Body of pancreas (tissue), 4 donors: ENCODE data around the gene LRRC8A. TPM values are rescaled to one million over a fixed set of nuclear protein-coding genes. Genes with fewer than 3 reads are reported as not detected.
"Not testable (repeated sequence)": the region's sequence is repeated elsewhere in the genome, so short reads cannot be mapped to it uniquely, and the experiment has no call there.

Experiments
- ATAC-seq: fragments of 150-250 bp; one replicate; pipeline ENCODE4 v1.9.1; 2016
- DNase-seq, 4 donors: peaks; one replicate each; pipeline ENCODE4 v3.0.0-alpha.2; 2019
- H3K27ac ChIP-seq, 4 donors: fragments of 200-600 bp; sonication (generic); 1 replicate in 3 of 4; 2 replicates in 1 of 4; pipeline versions ENCODE4 v1.5.1 to v1.6.1; 2016 to 2019; ENCODE audit warnings: mild to moderate bottlenecking in 1 of 4, mixed read lengths in 1 of 4, moderate library complexity in 1 of 4
- H3K27me3 ChIP-seq, 2 donors: fragments of 200-600 bp; sonication (generic); one replicate each; pipeline ENCODE4 v1.6.0; 2016; ENCODE audit warnings: mild to moderate bottlenecking in 1 of 2
- H3K36me3 ChIP-seq, 2 donors: fragments of 200-600 bp; sonication (generic); replicated peaks in 1 of 2; 2 replicates each; pipeline ENCODE4 v1.5.1; 2016; ENCODE audit warnings: low read depth in 2 of 2; ENCODE audit not compliant: insufficient read depth in 1 of 2
- H3K4me1 ChIP-seq: fragments of 200-600 bp; sonication (generic); one replicate; pipeline ENCODE4 v1.6.0; 2016
- H3K4me3 ChIP-seq, 2 donors: fragments of 200-600 bp; sonication (generic); 1 replicate in 1 of 2; 2 replicates in 1 of 2; pipeline ENCODE4 v1.5.1; 2016 to 2019
- H3K9me3 ChIP-seq, 3 donors: fragments of 200-600 bp; sonication (generic); 1 replicate in 2 of 3; 2 replicates in 1 of 3; pipeline ENCODE4 v1.5.1; 2016
- CTCF ChIP-seq, 7 experiments: fragments of 450-650 bp in 4 of 7; fragments of 200-600 bp in 3 of 7; sonication (generic) in 3 of 7; IDR thresholded peaks; one replicate each; pipeline ENCODE4 v1.5.1; 2016 to 2019; ENCODE audit warnings: antibody characterized with exemption in 7 of 7
- POLR2A ChIP-seq, 3 donors: fragments of 450-650 bp; IDR thresholded peaks; one replicate each; pipeline ENCODE4 v1.6.1; 2016; ENCODE audit warnings: antibody characterized with exemption in 3 of 3, mild to moderate bottlenecking in 2 of 3
- WGBS, 2 donors: methylation state at CpG; one replicate each; pipeline ENCODE4 v1.1.5; 2017; 5-methylcytosine and 5-hydroxymethylcytosine counted together
- intact Hi-C: fragments of 100-400 bp; cut with DNase I; formaldehyde crosslinking; loops from one replicate; pipeline ENCODE4 v1.15.1; 2023
- total RNA-seq, 2 donors: library from RNA; depleted of rRNA; stranded (reverse); fragments of >200 nt; gene quantifications; one replicate each; pipeline ENCODE4 v1.1.0, GENCODE V29; 2016

The LRRC8A gene
- total RNA-seq, 2 donors from 2014 or later: 21.0 to 23.7 TPM

GRCh38 chr9:128937310-128938165 is 55.6 kb downstream of the LRRC8A start:
- Histone ChIP-seq H3K9me3 (no peaks in the 10 kb centered on the region), H3K27ac (no peak overlapping the region), H3K27me3 (no peaks in the 10 kb centered on the region), H3K4me3 (no peak overlapping the region), H3K4me1 (no peaks in the 10 kb centered on the region), H3K36me3 (peaks cover 0 to 2% of the 10 kb centered on the region in 2 donors)
- DNase-seq (no peak), ATAC-seq (no peak)
- WGBS, 2 donors: 88 to 94% methylated on average over 8 to 9 of the region's 9 CpGs
- no peak for TF ChIP-seq POLR2A (IDR thresholded peaks at IDR 0.05)
- TF ChIP-seq CTCF (IDR thresholded peaks at IDR 0.05): no peak
- intact Hi-C loops: no loop called here

GRCh38 chr9:128940271-128940921 is 58.5 kb downstream of the LRRC8A start:
- 62 to 75% methylated on average over 10 to 15 of the region's 15 CpGs for WGBS, 2 donors
- TF ChIP-seq POLR2A (IDR thresholded peaks at IDR 0.05) (no peak), CTCF (IDR thresholded peaks at IDR 0.05) (no peak)
- H3K27ac ChIP-seq: no peak overlapping the region
- no peak for DNase-seq
- H3K27me3 ChIP-seq: no peaks in the 10 kb centered on the region
- no peaks in the 10 kb centered on the region for H3K9me3 ChIP-seq
- peaks cover 15% of the 10 kb centered on the region for H3K4me1 ChIP-seq
- H3K36me3 ChIP-seq: peaks cover 0 to 2% of the 10 kb centered on the region in 2 donors
- H3K4me3 ChIP-seq: no peak overlapping the region
- intact Hi-C loops: no loop called here
- no peak for ATAC-seq

DNA sequence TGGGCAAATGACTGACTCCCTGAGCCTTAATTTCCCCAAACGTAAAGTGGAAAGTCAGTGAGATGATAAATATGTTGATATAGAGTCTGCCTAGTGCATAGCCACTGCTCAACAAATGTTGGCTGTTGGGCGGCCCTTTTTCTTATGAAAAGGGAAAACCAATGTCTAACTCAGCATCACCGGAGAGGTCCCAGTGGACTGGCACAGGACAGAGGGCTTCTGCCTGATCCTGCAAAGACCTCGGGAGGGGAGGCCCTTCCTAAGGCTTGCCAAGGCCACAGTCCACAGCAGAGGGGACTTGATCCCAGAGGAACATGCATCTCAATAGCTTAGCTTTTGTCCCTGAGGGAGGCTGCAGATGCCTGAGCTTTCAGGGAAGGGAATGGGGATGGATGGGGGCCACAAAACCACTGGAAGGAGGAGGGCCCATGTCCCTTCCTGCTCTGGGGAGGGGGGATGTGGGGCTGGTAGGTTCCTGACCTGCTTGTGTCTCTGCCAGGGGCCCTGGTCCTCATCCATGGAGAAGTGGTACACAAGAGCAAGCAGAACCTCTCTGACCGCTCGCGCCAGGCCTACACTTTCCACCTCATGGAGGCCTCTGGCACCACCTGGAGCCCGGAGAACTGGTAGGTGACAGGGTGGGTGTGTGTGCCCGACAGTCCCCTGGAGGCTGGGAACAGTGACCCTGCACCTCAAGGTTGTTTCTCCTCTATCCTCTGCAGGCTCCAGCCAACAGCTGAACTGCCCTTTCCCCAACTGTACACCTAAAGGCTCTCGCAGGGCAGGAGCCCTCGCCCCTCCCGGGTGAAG is 59.2 kb downstream of the LRRC8A start:
- Histone ChIP-seq H3K4me3 (no peak overlapping the region), H3K36me3 (peaks cover 0 to 2% of the 10 kb centered on the region in 2 donors), H3K4me1 (peaks cover 22% of the 10 kb centered on the region), H3K27ac (peak overlapping the region in 1 of 4 donors; percentile 31), H3K27me3 (no peaks in the 10 kb centered on the region), H3K9me3 (no peaks in the 10 kb centered on the region)
- WGBS, 2 donors: 69 to 87% methylated on average over 9 to 12 of the region's 12 CpGs
- intact Hi-C loops: no loop called here
- DNase-seq (no peak), ATAC-seq (no peak)
- TF ChIP-seq CTCF (IDR thresholded peaks at IDR 0.05) (no peak), POLR2A (IDR thresholded peaks at IDR 0.05) (no peak)

DNA sequence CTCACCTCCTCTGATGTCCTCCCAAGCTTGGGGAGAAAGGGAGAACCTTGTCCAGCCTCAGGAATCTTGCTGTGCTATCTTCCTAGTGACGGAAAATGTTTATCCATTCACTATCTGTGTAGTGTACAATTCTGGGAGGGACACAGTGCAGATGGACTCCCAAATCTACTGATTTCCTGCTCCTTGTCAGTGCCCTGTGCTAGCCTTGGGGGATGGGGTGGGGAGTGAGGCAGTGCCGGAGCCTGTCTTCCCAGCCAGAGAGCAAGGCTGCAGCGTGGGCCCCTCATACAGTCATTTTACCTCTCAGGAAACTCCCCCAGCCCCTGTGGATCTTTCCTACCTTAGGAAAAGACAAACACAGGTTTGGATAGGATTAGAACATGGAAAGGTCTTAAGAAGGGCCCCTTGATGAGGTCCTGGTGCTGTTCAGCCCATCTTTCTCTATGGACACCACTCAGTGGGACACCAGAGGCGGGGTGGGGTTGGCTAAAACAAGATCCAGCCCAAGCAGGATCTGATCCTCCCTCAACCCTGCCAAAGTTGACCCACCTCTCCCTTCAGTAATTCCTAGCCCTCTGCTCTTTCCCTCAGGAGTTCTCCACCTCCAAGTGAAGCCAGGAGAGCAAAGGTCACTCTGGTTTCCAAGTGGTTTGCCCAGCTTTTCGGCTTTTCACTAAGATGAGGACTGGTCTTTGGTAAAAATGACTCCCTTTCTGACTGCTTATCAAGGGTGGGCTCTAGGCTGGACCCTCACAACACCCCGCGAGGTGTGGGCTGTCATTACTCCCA is 62.1 kb downstream of the LRRC8A start:
- Histone ChIP-seq H3K9me3 (no peaks in the 10 kb centered on the region), H3K27me3 (no peaks in the 10 kb centered on the region), H3K27ac (no peak overlapping the region), H3K4me3 (no peak overlapping the region), H3K36me3 (peaks cover 0 to 2% of the 10 kb centered on the region in 2 donors), H3K4me1 (peaks cover 36% of the 10 kb centered on the region)
- intact Hi-C loops: no loop called here
- TF ChIP-seq CTCF (IDR thresholded peaks at IDR 0.05): no peak
- no peak for TF ChIP-seq POLR2A (IDR thresholded peaks at IDR 0.05)
- DNase-seq (no peak), ATAC-seq (no peak)
- WGBS, 2 donors: 79% methylated on average over 7 of the region's 7 CpGs

DNA sequence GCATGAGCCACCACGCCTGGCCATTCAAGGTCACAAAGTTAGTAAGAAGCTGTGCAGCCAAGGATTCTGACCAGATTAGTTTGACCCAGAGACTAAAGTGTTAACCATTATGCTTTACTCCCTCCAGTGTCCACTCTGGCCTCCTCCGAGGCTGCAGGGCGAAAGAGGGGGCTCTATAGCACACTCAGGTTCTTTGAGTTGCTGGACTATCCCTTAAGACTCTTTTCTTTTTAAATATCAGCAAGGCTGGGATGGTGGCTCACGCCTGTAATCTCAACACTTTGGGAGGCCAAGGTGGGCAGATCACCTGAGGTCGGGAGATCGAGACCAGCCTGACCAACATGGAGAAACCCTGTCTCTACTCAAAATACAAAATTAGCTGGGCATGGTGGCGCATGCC is 63.0 kb downstream of the LRRC8A start:
- ATAC-seq, H3K4me3 ChIP-seq, intact Hi-C loops, H3K36me3 ChIP-seq, H3K27ac ChIP-seq, H3K9me3 ChIP-seq, DNase-seq, H3K27me3 ChIP-seq: not testable (repeated sequence)
- H3K4me1 ChIP-seq: peaks cover 36% of the 10 kb centered on the region
- WGBS, 2 donors: 87 to 93% methylated on average over 3 to 7 of the region's 7 CpGs
